Adipose tissue (tissue), 3 donors: ENCODE data around the gene SART1. TPM values are rescaled to one million over a fixed set of nuclear protein-coding genes. Genes with fewer than 3 reads are reported as not detected.

Source experiments
- H3K27ac ChIP-seq: one replicate; pipeline ENCODE4 v1.5.1; 2013; ENCODE audit warnings: low read depth, low read length
- WGBS, 3 donors: extraction: QIAGEN DNeasy Blood & Tissue Kit; methylation state at CpG; one replicate each; pipeline ENCODE4 v1.1.7; 2013; 5-methylcytosine and 5-hydroxymethylcytosine counted together
- polyA plus RNA-seq, 3 donors: library from polyadenylated mRNA; stranded (reverse); fragments of 200-250 nt; gene quantifications; one replicate each; pipeline ENCODE4 v1.2.3, GENCODE V29; 2013
- donor health status: healthy with polysubstance abuse.
- donor health status: Bipolar disorder and iron deficiency.
- donor health status: healthy.

The SART1 gene
- polyA plus RNA-seq, 3 donors: 26.9 to 51.8 (median 36.5) TPM

GRCh38 chr11:66026017-66026529, 64.5 kb downstream of the SART1 start, which contains the start of gene CATSPER1:
Gene CATSPER1, minus strand, starts transcription at chr11:66026479. Its CDS starts 100 bp downstream, at chr11:66026379.
- H3K27ac ChIP-seq: no peak within 1 kb of the TSS
- 85 to 91% (median 88%) methylated on average over 18 of the region's 18 CpGs for WGBS, 3 donors

Other genes starting within 250 kb of the SART1 start
- 10 to 100 TPM; 41.6 to 55.1 (median 50.6) TPM for gene KAT5, start 249.5 kb upstream of the SART1 start, polyA plus RNA-seq
- 100 to 1,000 TPM in 1 of 3 donors, 10 to 100 TPM in 2; 41.9 to 103 (median 88.3) TPM for gene RNASEH2C, start 240.9 kb upstream of the SART1 start, polyA plus RNA-seq
- gene AP5B1, start 180.8 kb upstream of the SART1 start, polyA plus RNA-seq: 10 to 100 TPM in 2 of 3 donors, 1 to 10 TPM in 1; 7.4 to 22.6 (median 10.0) TPM
- under 1 TPM in 2 of 3 donors, not detected in 1; 0.21 to 0.68 TPM for gene OVOL1, start 174.7 kb upstream of the SART1 start, polyA plus RNA-seq
- gene SNX32, start 127.8 kb upstream of the SART1 start, polyA plus RNA-seq: under 1 TPM in 2 of 3 donors, not detected in 1; 0.34 to 0.41 TPM
- gene CFL1, start 103.6 kb upstream of the SART1 start, polyA plus RNA-seq: 100 to 1,000 TPM; 206 to 826 (median 597) TPM
- 10 to 100 TPM; 29.7 to 60.6 (median 40.3) TPM for gene MUS81, start 101.3 kb upstream of the SART1 start, polyA plus RNA-seq
- gene EFEMP2, start 88.9 kb upstream of the SART1 start, polyA plus RNA-seq: 100 to 1,000 TPM in 1 of 3 donors, 10 to 100 TPM in 2; 16.6 to 103 (median 62.4) TPM
- 1 to 10 TPM in 2 of 3 donors, under 1 TPM in 1; 0.26 to 2.7 (median 2.6) TPM for gene CTSW, start 81.9 kb upstream of the SART1 start, polyA plus RNA-seq
- gene FIBP, start 73.3 kb upstream of the SART1 start, polyA plus RNA-seq: 10 to 100 TPM; 31.2 to 68.7 (median 56.9) TPM
- gene CCDC85B, start 71.1 kb upstream of the SART1 start, polyA plus RNA-seq: 10 to 100 TPM; 18.1 to 75.3 (median 28.1) TPM
- gene FOSL1, start 61.3 kb upstream of the SART1 start, polyA plus RNA-seq: 100 to 1,000 TPM in 1 of 3 donors, 10 to 100 TPM in 1, 1 to 10 TPM in 1; 1.5 to 100 (median 28.1) TPM
- 10 to 100 TPM; 20.5 to 35.3 (median 29.1) TPM for gene C11orf68, start 42.7 kb upstream of the SART1 start, polyA plus RNA-seq
- gene DRAP1, start 42.3 kb upstream of the SART1 start, polyA plus RNA-seq: 100 to 1,000 TPM in 2 of 3 donors, 10 to 100 TPM in 1; 46.7 to 142 (median 107) TPM
- gene TSGA10IP, start 16.3 kb upstream of the SART1 start, polyA plus RNA-seq: not detected
- gene EIF1AD, start 40.4 kb downstream of the SART1 start, polyA plus RNA-seq: 10 to 100 TPM; 12.0 to 20.8 (median 12.9) TPM
- gene BANF1, start 40.8 kb downstream of the SART1 start, polyA plus RNA-seq: 100 to 1,000 TPM in 2 of 3 donors, 10 to 100 TPM in 1; 75.9 to 175 (median 123) TPM
- under 1 TPM in 2 of 3 donors, not detected in 1; 0.28 to 0.84 TPM for gene CST6, start 50.3 kb downstream of the SART1 start, polyA plus RNA-seq
- gene CATSPER1, start 64.7 kb downstream of the SART1 start, polyA plus RNA-seq: under 1 TPM in 2 of 3 donors, not detected in 1; 0.02 to 0.16 TPM
- under 1 TPM in 1 of 3 donors, not detected in 2; 0.64 TPM for gene GAL3ST3, start 87.4 kb downstream of the SART1 start, polyA plus RNA-seq
- 100 to 1,000 TPM in 1 of 3 donors, 10 to 100 TPM in 2; 95.6 to 110 (median 98.5) TPM for gene SF3B2, start 90.6 kb downstream of the SART1 start, polyA plus RNA-seq
- gene PACS1, start 108.5 kb downstream of the SART1 start, polyA plus RNA-seq: 10 to 100 TPM; 16.6 to 29.4 (median 26.5) TPM